HG03442 (cell line): ENCODE data around the gene DLAT.
A peak's percentile ranks its signal among the peaks of the same experiment; 100 is the strongest.
"Not testable (repeated sequence)": the region's sequence is repeated elsewhere in the genome, so short reads cannot be mapped to it uniquely, and the experiment has no call there.

Experiments
- ATAC-seq: cut with Tn5 transposase; IDR thresholded peaks from one replicate; pipeline ENCODE4 v1.9.1; 2021; ENCODE audit warnings: mild to moderate bottlenecking, moderate library complexity; ENCODE audit not compliant: unreplicated experiment

The DLAT gene

GRCh38 chr11:112004389-112004788, 20.8 kb upstream of the DLAT start:
- ATAC-seq = peak; percentile 96

- no peak for ATAC-seq
These were observed 19.6 kb upstream of the DLAT start for GRCh38 chr11:112005422-112006094.

GRCh38 chr11:112006095-112006441, 19.1 kb upstream of the DLAT start:
- ATAC-seq = not testable (repeated sequence)

GRCh38 chr11:112011451-112011850, 13.8 kb upstream of the DLAT start:
- not testable (repeated sequence) for ATAC-seq

- no peak for ATAC-seq
These were observed 12.3 kb upstream of the DLAT start for GRCh38 chr11:112012874-112013273.

GRCh38 chr11:112013497-112014164, 11.6 kb upstream of the DLAT start:
- ATAC-seq = no peak

- peak; percentile 85 for ATAC-seq
These were observed 9.0 kb upstream of the DLAT start for GRCh38 chr11:112016088-112016764.

GRCh38 chr11:112016765-112017376, 8.3 kb upstream of the DLAT start:
- ATAC-seq = peak; percentile 49

- ATAC-seq = no peak
These were observed 7.7 kb upstream of the DLAT start for GRCh38 chr11:112017538-112017937.

GRCh38 chr11:112019066-112019465, 6.1 kb upstream of the DLAT start:
- ATAC-seq = no peak

- ATAC-seq = no peak
These were observed 2.1 kb upstream of the DLAT start for GRCh38 chr11:112023104-112023503.

- ATAC-seq = no peak
These were observed 933 bp upstream of the DLAT start for GRCh38 chr11:112024178-112024772.

GRCh38 chr11:112025707-112026106, 499 bp downstream of the DLAT start:
- no peak for ATAC-seq

GRCh38 chr11:112026784-112027410, 1.7 kb downstream of the DLAT start:
- ATAC-seq = not testable (repeated sequence)

GRCh38 chr11:112029460-112029859, 4.3 kb downstream of the DLAT start:
- ATAC-seq = no peak

- ATAC-seq = no peak
These were observed 8.7 kb downstream of the DLAT start for GRCh38 chr11:112033902-112034301.

GRCh38 chr11:112037527-112037926, 12.3 kb downstream of the DLAT start:
- ATAC-seq = no peak

- ATAC-seq = no peak
These were observed 17.2 kb downstream of the DLAT start for GRCh38 chr11:112042161-112042960.

- ATAC-seq = no peak
These were observed 17.7 kb downstream of the DLAT start for GRCh38 chr11:112042961-112043304.

- no peak for ATAC-seq
These were observed 19.8 kb downstream of the DLAT start for GRCh38 chr11:112044961-112045360.
